GM20431 (cell line): ENCODE data around the gene MUC12.

Experiments used
- in situ Hi-C: fragments of 300-500 bp; cut with MseI, MboI; formaldehyde crosslinking; loops from one replicate; pipeline ENCODE4 v1.15.0; 2020; ENCODE audit warnings: low sequenced_read_pairs; ENCODE audit not compliant: unreplicated experiment

Gene MUC12

GRCh38 chr7:100951888-100952560 is 17.3 kb upstream of the MUC12 start:
- in situ Hi-C loops = no loop called here

GRCh38 chr7:100952641-100953040 is 16.7 kb upstream of the MUC12 start:
- in situ Hi-C loops = no loop called here

GRCh38 chr7:100957832-100958421 is 11.4 kb upstream of the MUC12 start:
- in situ Hi-C loops = no loop called here

DNA sequence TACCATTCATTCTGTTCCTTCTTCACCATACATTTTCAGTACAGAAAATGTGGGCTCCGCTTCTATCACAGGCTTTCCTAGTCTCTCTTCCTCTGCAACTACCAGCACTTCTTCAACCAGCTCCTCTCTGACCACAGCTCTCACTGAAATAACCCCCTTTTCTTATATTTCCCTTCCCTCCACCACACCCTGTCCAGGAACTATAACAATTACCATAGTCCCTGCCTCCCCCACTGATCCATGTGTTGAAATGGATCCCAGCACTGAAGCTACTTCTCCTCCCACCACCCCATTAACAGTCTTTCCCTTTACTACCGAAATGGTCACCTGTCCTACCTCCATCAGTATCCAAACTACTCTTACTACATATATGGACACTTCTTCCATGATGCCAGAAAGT is 9.5 kb upstream of the MUC12 start:
- in situ Hi-C loops = loop anchor here (10.0 kb wide), 1 partner anchor 95 kb away; no protein-coding TSS in a partner anchor

GRCh38 chr7:100962537-100962936 is 6.8 kb upstream of the MUC12 start:
- in situ Hi-C loops = loop anchor here (10.0 kb wide), 1 partner anchor 92 kb away; no protein-coding TSS in a partner anchor

DNA sequence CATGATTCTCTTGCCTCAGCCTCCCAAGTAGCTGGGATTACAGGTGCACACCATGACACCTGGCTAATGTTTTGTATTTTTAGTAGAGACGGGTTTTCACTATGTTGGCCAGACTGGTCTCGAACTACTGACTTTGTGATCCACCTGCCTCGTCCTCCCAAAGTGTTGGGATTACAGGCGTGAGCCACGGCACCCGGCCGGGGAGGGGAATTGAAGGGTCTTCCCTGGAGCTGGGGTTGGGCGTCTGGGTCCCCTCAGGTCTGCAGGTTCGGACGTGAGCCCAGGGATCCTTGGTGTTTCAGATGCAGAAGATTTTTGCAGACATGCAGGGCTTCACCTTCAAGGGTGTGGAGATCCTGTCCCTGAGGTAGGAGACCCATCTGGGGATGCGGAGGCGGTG is 6.0 kb upstream of the MUC12 start:
- in situ Hi-C loops = loop anchor here (10.0 kb wide), 1 partner anchor 91 kb away; no protein-coding TSS in a partner anchor

- in situ Hi-C loops = loop anchor here (10.0 kb wide), 1 partner anchor 91 kb away; no protein-coding TSS in a partner anchor
Observed at GRCh38 chr7:100963874-100964273, 5.5 kb upstream of the MUC12 start.

DNA sequence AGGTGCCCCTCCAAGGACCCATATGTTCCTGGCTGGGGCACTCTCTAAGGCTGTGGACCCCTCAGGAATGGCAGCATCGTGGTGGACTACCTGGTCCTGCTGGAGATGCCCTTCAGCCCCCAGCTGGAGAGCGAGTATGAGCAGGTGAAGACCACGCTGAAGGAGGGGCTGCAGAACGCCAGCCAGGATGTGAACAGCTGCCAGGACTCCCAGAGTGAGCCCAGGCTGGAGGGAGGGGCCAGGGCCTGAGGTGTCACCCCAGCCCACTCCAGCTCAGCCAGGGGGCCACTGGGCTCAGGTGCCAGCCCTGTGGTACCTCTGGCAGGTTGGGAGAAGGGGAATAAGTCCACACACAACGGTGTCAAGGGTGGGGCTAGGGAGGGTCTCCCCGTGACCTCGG is 4.7 kb upstream of the MUC12 start:
- in situ Hi-C loops = loop anchor here (10.0 kb wide), 1 partner anchor 90 kb away; no protein-coding TSS in a partner anchor

DNA sequence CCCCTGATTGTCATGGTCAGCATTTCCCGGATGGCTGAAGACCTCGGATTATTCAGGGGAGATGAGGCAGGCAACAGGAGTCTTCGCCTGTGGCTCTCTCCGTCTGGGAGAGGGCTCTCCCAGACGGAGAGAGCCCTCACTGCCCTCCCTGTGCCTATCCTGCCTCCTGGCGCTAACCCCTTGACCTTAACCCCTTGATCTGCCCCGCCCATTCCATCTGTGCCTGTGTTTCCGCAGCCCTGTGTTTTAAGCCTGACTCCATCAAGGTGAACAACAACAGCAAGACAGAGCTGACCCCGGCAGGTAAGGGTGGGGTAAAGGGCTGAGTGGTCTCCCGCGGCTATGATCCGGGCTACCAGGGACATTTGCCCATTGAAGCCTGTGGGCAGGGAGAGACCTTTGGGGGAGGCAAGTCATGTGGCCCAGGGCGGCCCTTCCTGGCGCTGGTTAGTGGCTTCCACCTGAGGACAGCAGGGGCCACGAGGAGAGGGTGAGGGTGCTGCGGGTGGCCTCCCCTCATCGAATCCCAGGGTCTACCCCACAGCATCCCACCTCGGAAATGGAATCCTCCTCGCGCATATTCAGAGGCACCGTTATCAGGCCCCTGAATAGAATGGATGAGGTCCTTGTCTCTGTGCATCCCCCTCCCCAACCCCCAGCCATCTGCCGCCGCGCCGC is 4.2 kb upstream of the MUC12 start:
- in situ Hi-C loops = loop anchor here (10.0 kb wide), 1 partner anchor 90 kb away; no protein-coding TSS in a partner anchor

- in situ Hi-C loops = loop anchor here (10.0 kb wide), 1 partner anchor 89 kb away; no protein-coding TSS in a partner anchor
Observed at GRCh38 chr7:100965723-100966541, 3.4 kb upstream of the MUC12 start.

DNA sequence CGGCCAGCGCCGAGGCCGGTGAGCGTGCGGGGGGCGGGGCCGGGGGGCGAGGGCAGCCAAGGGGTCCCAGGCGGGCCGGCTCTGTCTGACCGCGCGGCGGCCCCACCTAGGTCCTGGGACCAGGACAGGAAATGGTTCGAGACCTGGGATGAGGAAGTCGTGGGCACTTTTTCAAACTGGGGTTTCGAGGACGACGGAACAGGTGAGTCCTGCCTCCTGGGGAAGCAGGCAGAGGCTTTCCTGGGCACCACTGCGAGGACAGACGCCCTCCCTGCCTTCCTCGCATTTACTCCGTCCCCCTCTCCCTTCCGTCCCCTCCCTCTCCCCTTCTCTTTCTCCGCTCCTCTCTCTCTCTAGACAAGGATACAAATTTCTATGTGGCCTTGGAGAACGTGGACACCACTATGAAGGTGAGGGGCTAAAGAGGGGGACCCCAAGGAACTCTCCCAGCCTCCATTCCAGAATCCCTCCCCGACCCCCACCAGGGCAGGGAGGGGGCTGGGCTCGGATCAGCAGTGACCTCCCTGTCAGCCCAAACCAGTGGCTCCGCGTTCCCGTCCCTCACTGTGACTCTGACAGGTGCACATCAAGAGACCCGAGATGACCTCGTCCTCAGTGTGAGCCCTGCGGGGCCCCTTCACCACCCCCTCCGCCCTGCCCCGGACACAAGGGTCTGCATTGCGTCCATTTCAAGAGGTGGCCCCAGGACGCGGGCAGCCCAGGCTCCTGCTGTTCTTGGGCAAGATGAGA is 2.6 kb upstream of the MUC12 start:
- in situ Hi-C loops = loop anchor here (10.0 kb wide), 1 partner anchor 88 kb away; no protein-coding TSS in a partner anchor

DNA sequence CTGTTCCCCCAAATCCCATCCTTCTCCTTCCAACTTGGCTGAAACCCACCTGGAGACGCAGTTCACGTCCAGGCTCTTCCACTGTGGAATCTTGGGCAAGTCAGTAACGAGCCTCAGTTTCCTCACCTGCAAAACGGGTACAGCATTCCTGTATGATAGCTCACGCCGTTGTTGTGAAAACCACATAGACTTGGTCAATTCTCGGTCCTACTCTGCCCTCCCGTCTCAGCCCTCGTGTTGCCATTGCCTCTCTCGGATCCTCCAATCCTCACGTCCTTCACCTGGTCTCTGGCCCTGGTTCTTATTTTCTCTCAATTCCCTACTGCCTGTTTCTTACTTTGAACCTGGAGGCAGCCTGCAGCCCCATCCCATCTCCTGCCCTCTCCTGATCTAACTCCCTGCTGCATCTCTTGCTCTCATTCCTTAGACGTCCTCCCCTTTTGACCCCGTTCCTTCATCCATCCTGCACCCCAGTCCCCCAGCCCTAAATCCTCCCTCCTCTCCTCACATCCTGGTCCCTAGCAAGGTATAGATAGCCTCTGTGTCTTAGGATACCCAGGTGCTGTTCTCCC is 2.0 kb upstream of the MUC12 start:
- in situ Hi-C loops = loop anchor here (10.0 kb wide), 1 partner anchor 87 kb away; no protein-coding TSS in a partner anchor

DNA sequence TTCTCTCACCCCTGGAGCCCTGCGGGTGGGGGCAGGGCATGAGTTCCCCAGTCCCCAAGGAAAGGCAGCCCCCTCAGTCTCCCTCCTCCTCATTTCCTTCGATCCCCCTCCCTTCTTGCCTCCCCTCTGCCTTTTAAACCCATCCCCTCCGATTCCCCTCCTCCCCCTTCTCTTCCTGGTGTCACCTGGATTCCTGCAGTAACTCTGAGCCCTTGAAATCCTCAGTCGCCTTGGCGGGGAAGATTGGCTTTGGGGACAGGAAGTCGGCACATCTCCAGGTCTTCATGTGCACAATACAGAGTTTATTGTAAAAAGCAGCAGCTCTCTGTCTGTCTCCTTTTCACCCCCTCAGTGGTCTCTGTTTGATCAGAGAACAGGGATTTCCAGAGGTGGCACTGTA is 1.3 kb upstream of the MUC12 start:
- in situ Hi-C loops = loop anchor here (10.0 kb wide), 1 partner anchor 87 kb away; no protein-coding TSS in a partner anchor

- in situ Hi-C loops = loop anchor here (10.0 kb wide), 1 partner anchor 86 kb away; no protein-coding TSS in a partner anchor
Observed at GRCh38 chr7:100968650-100969049, 715 bp upstream of the MUC12 start.

- in situ Hi-C loops = no loop called here
Observed at GRCh38 chr7:100971111-100972001, 2.0 kb downstream of the MUC12 start.

GRCh38 chr7:100972002-100972347 is 2.6 kb downstream of the MUC12 start:
- in situ Hi-C loops = no loop called here

DNA sequence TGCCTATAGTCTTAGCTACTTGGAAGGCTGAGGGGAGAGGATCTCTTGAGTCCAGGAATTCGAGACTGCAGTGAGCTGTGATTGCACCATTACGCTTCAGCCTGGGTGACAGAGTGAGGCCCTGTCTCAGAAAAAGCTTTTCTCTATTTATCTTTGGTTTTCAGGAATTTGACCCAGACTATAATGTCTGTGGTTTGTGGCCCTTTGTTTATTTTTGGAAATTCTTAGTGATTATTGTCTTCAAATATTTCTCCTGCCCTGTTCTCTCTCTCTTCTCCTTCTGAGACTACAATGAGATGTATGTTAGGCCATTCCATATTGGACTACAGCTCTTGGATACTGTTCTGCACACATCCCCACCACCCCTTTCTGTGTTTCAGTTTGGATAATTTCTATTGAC is 4.7 kb downstream of the MUC12 start:
- in situ Hi-C loops = no loop called here

DNA sequence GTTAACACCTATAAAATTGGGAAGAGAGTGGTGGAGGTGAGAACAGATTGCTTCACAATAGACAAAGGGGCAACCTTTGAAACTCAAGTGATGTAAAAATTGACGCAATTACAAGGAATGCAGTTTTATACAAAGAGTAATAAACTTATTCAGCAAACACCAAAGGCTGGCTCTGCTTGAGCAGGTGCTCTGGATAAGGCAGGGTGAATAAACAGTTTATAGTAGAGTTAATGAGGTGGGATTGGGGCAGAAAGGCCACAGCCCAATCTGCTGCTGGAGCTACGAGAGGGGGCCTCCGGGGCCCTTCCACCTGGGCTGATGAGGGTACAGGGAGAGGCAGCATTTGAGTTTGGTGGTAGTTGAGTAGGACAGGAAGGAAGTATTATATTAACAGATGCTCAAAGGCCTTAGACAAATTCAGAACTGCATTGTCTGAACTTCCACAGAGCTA is 6.0 kb downstream of the MUC12 start:
- in situ Hi-C loops = no loop called here
